GM19455 (cell line): ENCODE results near the gene KIAA0930.

Experiments
- ATAC-seq: cut with Tn5 transposase; IDR thresholded peaks from one replicate; pipeline ENCODE4 v1.9.1; 2021; ENCODE audit not compliant: unreplicated experiment

The KIAA0930 gene

DNA sequence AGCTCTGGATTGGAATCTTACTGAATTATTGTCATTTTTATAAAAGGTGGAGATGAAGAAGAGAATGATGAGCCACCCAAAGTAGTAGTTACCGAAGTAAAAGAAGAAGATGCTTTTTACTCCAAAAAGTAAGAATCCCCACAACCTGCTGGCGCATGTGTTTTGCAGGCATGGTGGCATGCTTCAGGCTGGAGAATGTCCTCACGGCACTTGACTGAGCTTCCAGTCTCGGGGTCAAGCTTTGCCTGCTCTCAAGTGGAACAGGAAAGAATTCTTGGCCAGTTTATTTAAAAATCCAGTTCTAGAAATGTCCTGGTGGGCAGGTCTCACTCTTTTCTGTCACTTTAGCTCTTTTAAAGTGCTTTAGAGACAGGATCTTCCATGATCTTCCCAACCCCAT lies 59.5 kb downstream of the KIAA0930 start:
- no peak for ATAC-seq

DNA sequence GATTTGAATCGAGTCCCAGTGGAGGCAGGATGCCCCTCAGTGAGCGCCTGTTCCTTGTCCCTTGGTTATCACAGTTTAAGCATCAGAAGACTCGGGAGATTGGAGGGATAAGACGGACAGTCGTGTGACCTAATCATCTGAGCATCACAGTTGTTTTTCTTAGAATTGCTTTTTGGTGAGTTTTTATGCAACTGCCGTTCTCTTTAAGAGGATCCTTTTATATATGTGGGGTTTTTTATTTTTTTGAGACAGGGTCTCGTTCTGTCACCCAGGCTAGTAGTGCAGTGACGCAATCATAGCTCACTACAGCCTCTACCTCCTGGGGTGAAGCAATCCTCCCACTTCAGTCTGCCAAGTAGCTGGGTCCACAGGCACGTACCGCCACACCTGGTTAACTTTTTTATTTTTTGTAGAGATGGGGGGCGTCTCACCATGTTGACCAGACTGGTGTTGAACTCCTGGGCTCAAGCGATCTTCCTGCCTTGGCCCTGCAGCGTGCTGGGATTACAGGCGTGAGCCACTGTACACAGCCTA lies 60.5 kb downstream of the KIAA0930 start:
- ATAC-seq, result no peak

GRCh38 chr22:45179276-45180049 lies 61.2 kb downstream of the KIAA0930 start:
- no peak for ATAC-seq

DNA sequence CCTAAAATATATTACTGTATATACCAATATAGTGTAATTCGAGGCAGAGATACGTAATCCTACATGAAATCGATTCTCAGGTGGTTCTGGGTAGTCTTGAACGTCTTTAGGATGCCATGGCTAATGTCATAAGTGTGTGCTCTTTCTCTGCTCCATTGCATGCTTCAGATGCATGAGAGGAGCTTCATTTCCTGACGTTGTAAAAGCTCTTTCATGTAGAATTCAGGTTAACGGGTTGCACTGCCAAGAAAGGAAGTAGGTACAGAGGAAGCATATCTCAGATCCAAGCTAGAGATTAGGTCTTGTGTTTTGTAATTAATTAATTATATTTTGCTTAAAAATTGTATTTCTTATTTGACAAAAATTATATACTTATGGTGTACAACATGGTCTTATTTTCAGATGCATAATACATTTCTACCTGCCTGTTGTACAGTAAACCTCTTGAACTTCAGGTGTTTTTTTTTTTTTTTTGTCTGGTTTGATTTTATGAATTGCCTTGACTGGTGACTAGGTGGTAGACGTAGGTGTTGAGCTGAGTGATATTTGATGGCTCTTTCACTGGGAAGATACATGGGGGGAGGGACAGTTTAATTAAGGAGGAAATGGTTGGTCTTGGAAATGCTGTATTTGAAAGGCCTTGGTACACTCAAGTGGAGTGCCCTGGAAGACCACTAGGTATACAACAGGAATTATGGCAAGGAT lies 67.7 kb downstream of the KIAA0930 start:
- no peak for ATAC-seq

DNA sequence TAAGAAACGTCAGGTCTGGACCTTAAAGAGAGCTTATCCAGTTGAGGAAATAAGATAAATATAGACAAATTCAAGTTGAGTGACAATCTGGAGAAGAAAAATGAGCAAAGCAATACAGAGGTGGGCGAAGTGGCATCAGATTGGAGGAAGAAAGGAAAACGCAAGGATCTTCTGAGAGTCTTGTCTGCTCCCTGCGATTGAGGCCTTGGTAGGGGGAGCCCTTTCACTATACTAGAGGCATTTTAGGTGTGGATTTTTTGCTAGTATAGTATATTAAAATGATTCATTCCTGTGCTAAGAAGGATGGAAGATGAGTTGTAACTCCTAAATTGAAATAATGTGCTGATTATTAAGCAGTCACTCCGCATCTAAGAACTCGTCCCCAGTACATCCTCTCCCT lies 68.9 kb downstream of the KIAA0930 start:
- no peak for ATAC-seq

DNA sequence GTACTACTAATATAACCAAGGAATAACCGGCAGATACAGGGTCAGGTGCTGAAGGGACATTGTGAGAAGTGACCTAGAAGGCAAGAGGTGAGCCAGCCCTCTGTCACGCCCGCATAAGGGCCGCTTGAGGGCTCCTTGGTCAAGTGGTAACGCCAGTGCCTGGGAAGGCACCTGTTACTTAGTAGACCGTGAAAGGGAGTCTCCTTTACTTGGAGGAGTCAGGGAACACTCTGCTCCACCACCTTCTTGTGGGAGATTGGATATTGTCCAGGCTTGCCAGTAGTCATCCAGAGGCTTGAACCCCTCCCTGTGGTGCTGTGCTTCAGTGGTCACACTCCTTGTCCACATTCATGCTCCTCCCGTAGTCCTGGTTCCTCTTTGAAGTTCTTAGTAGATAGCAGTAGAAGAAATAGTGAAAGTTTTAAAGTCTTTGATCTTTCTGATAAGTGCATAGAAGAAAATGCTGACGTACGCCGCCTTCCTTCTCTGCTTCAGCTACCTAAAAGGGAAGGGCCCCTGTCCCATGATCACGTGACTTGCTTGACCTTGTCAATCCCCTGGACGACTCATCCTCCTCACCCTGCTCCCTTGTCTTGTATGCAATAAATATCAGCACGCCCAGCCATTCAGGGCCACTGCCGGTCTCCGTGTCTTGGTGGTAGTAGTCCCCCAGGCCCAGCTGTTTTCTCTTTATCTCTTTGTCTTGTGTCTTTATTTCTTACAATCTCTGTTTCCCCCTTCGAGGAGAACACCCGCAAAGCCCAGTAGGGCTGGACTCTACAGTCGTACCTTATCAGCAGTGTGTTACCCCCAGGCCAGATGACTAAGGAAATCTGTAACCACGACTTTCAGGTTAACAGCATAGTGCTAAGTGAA lies 70.9 kb downstream of the KIAA0930 start:
- no peak for ATAC-seq

DNA sequence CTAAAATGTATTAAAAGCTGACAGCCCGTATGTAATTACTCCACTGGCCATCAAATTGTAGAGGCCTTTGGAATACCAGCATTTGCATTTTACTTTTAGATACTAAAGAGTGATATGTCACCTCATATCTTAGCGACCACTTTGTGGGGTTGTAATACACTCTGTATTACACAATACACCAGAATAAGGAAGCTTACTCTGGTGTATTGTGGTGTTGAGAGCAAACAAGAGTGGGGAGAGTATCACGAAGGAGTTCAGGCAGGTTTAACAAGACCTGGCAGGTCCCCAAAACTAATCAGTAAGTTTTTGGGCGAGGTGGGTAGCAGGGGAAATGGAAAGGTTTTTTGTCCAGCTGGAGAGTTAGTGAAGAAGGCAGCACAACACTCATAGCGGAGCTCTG lies 73.8 kb downstream of the KIAA0930 start:
- ATAC-seq, result no peak

GRCh38 chr22:45164270-45165088 lies 76.2 kb downstream of the KIAA0930 start:
- peak; percentile 34 for ATAC-seq

DNA sequence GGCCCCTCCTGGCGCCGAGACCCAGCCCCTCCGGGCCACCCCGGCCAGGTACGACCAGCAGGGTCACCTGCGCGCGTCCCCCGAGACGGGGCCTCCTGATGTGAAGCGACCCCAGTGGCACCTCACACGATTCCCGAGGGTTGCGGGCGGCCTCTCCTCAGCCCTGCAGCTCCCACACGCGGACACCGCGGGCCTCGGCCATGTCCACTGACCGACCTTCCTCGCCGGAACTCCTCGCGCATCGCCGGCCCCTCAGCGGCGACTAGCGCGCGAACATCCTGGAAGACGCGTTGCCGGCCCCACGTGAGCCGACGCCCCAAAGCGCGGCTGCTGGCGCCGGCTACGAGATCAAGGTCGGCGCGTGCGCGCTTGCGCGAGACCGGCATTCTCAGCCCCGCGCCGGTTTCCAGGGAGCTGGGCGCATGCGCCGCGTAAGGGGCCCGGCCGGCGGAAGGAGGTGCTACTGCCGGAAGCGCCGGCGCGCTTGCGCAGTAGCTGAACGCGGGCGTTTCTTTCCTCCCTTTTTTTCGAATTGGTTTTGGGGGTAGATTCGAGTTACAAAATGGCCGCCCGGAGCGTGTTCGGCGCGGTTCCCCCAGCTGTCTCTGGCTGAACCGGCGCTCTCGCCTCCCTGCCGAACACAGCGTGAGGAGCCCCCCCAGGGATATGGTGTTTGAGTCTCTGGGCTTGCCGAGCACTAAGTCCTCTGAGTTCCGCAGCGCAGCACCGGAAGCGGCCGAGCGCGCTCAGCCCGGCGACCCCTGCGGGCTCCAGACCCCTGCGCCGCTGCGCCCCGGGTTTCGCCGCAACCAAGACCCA lies 77.0 kb downstream of the KIAA0930 start, which contains the start of gene NUP50:
Gene NUP50, plus strand, starts transcription at position 475 of the 819 bp plus-strand sequence. CDS start 4,253 bp downstream, outside the sequence.
- peak; percentile 75 for ATAC-seq

- no peak for ATAC-seq
These were observed 77.6 kb downstream of the KIAA0930 start for GRCh38 chr22:45163099-45163450.

- ATAC-seq, result no peak
These were observed 78.2 kb downstream of the KIAA0930 start for GRCh38 chr22:45162531-45162930.

GRCh38 chr22:45159652-45160462 lies 80.8 kb downstream of the KIAA0930 start:
- ATAC-seq, result no peak

DNA sequence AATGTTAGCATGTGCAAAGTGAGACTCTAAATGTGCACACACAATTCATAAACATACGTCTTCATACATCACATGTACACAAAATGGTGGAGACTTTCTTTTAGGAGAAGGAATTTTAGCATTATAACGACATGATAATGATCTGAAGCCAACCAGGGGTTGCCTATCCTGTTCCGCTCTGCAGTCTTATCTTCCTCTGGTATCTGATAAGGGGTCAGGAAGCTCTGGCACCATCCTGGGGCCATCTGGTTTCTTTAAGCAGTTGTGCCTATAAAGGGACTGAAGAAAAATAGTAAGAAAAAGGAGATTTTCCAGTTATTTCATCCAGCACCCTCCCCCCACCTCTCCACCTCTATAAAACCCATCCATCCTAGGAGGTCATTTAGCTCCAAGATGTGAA lies 82.8 kb downstream of the KIAA0930 start:
- ATAC-seq, result no peak

GRCh38 chr22:45155050-45155840 lies 85.4 kb downstream of the KIAA0930 start:
- ATAC-seq, result no peak

GRCh38 chr22:45154383-45154782 lies 86.3 kb downstream of the KIAA0930 start:
- ATAC-seq, result no peak

GRCh38 chr22:45151503-45151902 lies 89.2 kb downstream of the KIAA0930 start:
- no peak for ATAC-seq

- ATAC-seq, result no peak
These were observed 90.6 kb downstream of the KIAA0930 start for GRCh38 chr22:45150139-45150538.

- ATAC-seq, result no peak
These were observed 91.0 kb downstream of the KIAA0930 start for GRCh38 chr22:45149671-45150070.
